Thyroid gland (tissue), 4 donors: Measurements from ENCODE around the gene VPS35. TPM values are rescaled to one million over a fixed set of nuclear protein-coding genes. Genes with fewer than 3 reads are reported as not detected.

ENCODE experiments used
- DNase-seq, 2 donors: peaks; one replicate each; pipeline ENCODE4 v3.0.0-alpha.2; 2019
- H3K27ac ChIP-seq, 3 donors: fragments of 200-600 bp; sonication (generic); 1 replicate in 2 of 3; 2 replicates in 1 of 3; pipeline ENCODE4 v1.5.1; 2016 to 2019; ENCODE audit warnings: mild to moderate bottlenecking in 1 of 3, moderate library complexity in 1 of 3
- H3K27me3 ChIP-seq: fragments of 200-600 bp; sonication (generic); one replicate; pipeline ENCODE4 v1.5.1; 2019
- H3K36me3 ChIP-seq, 2 donors: fragments of 200-600 bp; sonication (generic); one replicate each; pipeline ENCODE4 v1.5.1; 2016 to 2019
- H3K4me1 ChIP-seq, 2 donors: fragments of 200-600 bp; sonication (generic); one replicate each; pipeline ENCODE4 v1.5.1; 2017 to 2019
- H3K4me3 ChIP-seq, 3 donors: fragments of 200-600 bp; sonication (generic); replicated peaks in 1 of 3; 1 replicate in 2 of 3; 2 replicates in 1 of 3; pipeline ENCODE4 v1.5.1; 2016; ENCODE audit warnings: mild to moderate bottlenecking in 1 of 3
- H3K9me3 ChIP-seq: fragments of 200-600 bp; sonication (generic); one replicate; pipeline ENCODE4 v1.5.1; 2017
- POLR2A ChIP-seq, 2 donors: fragments of 450-650 bp; IDR thresholded peaks; one replicate each; pipeline ENCODE4 v1.6.1; 2017; ENCODE audit warnings: antibody characterized with exemption in 2 of 2, mild to moderate bottlenecking in 2 of 2, moderate library complexity in 1 of 2
- WGBS, 2 donors: methylation state at CpG; one replicate each; pipeline ENCODE4 v1.1.5; 2017; 5-methylcytosine and 5-hydroxymethylcytosine counted together
- intact Hi-C: fragments of 100-400 bp; cut with DNase I; formaldehyde crosslinking; loops from one replicate; pipeline ENCODE4 v1.15.1; 2023
- total RNA-seq, 4 donors: library from RNA; depleted of rRNA; stranded (reverse); fragments of >200 nt; gene quantifications; one replicate each; pipeline ENCODE4 v1.2.3, GENCODE V29; 2016
- TF ChIP-seq, protein P1 (sequence below), 6 experiments: fragments of 200-600 bp in 3 of 6; fragments of 450-650 bp in 3 of 6; sonication (generic) in 3 of 6; IDR thresholded peaks; one replicate each; pipeline ENCODE4 v1.5.1; 2016 to 2019; ENCODE audit warnings: antibody characterized with exemption in 6 of 6, mild to moderate bottlenecking in 2 of 6, inconsistent platforms in 1 of 6, moderate library complexity in 1 of 6

Gene VPS35
- total RNA-seq, 4 donors from 2014 or later: 52.8 to 71.6 (median 62.6) TPM

DNA sequence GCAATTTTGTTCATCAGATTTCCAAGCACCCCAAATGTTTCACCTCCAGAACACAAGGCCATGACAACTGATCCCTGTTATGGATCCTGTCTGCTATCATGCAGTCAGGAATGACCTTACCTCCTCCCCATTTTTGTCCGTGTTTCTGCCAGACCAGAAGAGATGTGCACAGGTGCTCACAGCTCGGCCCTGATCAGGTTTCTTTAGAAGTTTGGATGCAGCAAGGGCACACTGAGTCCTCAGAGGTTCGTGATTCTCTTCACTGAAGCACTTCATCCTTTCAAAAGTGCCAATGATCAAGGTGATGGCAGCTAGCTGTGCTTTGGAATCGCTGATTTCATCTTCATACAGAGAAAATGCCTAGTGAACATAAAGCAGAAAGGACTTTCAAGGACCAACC lies 26.9 kb downstream of the VPS35 start:
- TF ChIP-seq, protein P1, sequence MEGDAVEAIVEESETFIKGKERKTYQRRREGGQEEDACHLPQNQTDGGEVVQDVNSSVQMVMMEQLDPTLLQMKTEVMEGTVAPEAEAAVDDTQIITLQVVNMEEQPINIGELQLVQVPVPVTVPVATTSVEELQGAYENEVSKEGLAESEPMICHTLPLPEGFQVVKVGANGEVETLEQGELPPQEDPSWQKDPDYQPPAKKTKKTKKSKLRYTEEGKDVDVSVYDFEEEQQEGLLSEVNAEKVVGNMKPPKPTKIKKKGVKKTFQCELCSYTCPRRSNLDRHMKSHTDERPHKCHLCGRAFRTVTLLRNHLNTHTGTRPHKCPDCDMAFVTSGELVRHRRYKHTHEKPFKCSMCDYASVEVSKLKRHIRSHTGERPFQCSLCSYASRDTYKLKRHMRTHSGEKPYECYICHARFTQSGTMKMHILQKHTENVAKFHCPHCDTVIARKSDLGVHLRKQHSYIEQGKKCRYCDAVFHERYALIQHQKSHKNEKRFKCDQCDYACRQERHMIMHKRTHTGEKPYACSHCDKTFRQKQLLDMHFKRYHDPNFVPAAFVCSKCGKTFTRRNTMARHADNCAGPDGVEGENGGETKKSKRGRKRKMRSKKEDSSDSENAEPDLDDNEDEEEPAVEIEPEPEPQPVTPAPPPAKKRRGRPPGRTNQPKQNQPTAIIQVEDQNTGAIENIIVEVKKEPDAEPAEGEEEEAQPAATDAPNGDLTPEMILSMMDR (IDR thresholded peaks at IDR 0.05): no peak
- intact Hi-C loops: no loop called here
- 71 to 73% methylated on average over 4 of the region's 4 CpGs for WGBS, 2 donors

DNA sequence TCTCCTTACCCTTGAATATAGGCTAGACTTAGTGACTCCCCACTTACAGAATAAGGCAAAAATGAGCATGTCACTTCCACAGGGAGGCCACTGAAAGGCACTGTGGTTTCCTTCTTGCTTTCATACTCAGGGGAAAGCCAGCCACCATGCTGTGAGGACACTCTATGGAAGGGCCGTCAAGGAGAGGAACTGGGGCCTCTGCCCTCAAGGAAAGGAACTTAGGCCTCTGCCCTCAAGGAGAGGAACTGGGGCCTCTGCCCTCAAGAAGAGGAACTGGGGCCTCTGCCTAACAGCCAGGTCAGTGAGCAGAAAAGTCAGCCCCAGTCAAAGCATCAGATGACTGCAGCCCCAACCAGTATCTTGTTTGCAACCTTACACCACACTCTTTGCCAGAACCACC lies 30.1 kb downstream of the VPS35 start:
- Histone ChIP-seq H3K9me3 (no peaks in the 10 kb centered on the region), H3K27me3 (no peaks in the 10 kb centered on the region), H3K4me3 (no peak overlapping the region), H3K36me3 (peaks cover 36 to 39% of the 10 kb centered on the region in 2 donors), H3K27ac (no peak overlapping the region), H3K4me1 (no peaks in the 10 kb centered on the region)
- TF ChIP-seq, protein P1 (IDR thresholded peaks at IDR 0.05): no peak
- TF ChIP-seq POLR2A (IDR thresholded peaks at IDR 0.05): no peak
- intact Hi-C loops: no loop called here
- DNase-seq: peak in 1 of 2 donors; percentile 3
- 60 to 67% methylated on average over 1 of the region's 1 CpG for WGBS, 2 donors

More for the DNA sequence above, 26.9 kb downstream of the VPS35 start:
- Histone ChIP-seq H3K27ac (no peak overlapping the region), H3K9me3 (no peaks in the 10 kb centered on the region), H3K4me1 (no peaks in the 10 kb centered on the region), H3K27me3 (no peaks in the 10 kb centered on the region), H3K4me3 (no peak overlapping the region), H3K36me3 (peaks cover 38 to 39% of the 10 kb centered on the region in 2 donors)
- DNase-seq: no peak

DNA sequence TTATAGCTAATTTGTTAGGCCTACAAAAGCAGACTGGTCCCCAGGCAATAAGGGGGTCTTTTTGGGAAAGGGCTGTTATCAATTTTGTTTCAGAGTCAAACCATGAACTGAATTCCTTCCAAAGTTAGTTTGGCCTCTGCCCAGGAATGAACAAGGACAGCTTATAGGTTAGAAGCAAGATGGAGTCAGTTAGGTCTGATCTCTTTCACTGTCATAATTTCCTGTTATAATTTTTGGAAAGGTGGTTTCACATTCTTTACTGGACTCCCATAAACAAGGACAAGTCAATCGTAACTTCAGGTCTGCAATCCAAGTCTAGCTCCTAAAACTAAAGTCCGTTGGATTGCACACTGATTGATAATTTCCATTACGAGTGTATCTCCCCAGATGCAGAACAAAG lies 37.7 kb downstream of the VPS35 start:
- Histone ChIP-seq H3K4me3 (no peak overlapping the region), H3K27me3 (no peaks in the 10 kb centered on the region), H3K27ac (no peak overlapping the region), H3K4me1 (no peaks in the 10 kb centered on the region), H3K36me3 (no peaks in the 10 kb centered on the region), H3K9me3 (no peaks in the 10 kb centered on the region)
- DNase-seq: no peak
- TF ChIP-seq, protein P1 (IDR thresholded peaks at IDR 0.05): no peak
- no peak for TF ChIP-seq POLR2A (IDR thresholded peaks at IDR 0.05)
- WGBS, 2 donors: 89 to 94% methylated on average over 3 of the region's 3 CpGs
- intact Hi-C loops: no loop called here

DNA sequence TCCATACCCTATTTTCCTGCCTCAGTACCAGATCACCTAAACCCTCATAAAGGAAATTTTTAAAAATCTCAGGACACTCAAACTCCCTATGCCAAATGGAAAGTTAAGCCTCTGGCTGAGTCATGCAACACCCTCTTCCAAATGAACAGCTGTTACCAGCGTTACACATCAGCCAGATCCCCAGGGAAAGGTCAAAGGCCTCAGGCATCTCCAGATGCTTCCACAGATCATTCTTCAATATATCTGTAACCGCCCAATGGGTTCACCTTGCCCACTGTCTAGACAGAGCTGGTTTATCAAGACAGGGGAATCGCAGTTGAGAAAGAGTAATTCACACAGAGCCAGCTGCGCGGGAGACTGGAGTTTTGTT lies 38.7 kb downstream of the VPS35 start:
- DNase-seq: no peak
- 91 to 92% methylated on average over 5 of the region's 5 CpGs for WGBS, 2 donors
- H3K4me3 ChIP-seq: no peak overlapping the region
- no peaks in the 10 kb centered on the region for H3K27me3 ChIP-seq
- peak overlapping the region in 1 of 3 donors; percentile 26 for H3K27ac ChIP-seq
- TF ChIP-seq, protein P1 (IDR thresholded peaks at IDR 0.05): no peak
- TF ChIP-seq POLR2A (IDR thresholded peaks at IDR 0.05): no peak
- no peaks in the 10 kb centered on the region for H3K36me3 ChIP-seq
- no peaks in the 10 kb centered on the region for H3K4me1 ChIP-seq
- intact Hi-C loops: no loop called here
- H3K9me3 ChIP-seq: no peaks in the 10 kb centered on the region

DNA sequence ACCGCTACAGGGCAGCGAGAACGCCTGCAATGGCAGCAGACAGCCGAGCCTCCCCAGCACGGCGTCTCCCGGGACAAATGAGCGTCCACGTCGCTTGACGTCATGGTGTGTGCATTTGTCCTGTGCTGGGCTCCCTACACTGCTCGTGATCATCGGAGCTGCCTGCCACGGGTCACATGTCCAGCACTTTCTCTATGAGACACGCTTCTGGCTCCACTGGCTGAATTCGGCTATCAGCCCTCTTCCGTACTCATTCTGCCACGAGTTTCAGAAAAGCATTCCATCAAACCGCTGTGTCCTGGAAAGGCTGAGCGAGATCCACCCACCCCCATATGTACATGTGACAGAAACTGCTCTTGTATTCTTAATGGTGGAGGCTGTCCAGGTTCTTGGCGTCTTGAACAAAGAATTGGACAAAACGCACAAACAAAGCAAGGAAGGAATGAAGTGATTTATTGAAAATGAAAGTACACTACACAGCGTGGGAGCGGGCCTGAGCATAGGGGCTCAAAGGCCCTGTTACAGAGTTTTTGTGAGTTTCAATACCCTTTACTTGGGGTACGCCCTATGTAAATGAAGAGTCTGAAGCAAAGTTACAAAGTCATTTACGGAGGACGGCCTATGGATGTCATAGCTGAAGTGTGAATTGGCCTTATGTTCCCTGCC lies 39.3 kb downstream of the VPS35 start:
- WGBS, 2 donors: 87 to 89% methylated on average over 27 of the region's 27 CpGs
- Histone ChIP-seq H3K4me1 (no peaks in the 10 kb centered on the region), H3K9me3 (no peaks in the 10 kb centered on the region), H3K27me3 (no peaks in the 10 kb centered on the region), H3K36me3 (no peaks in the 10 kb centered on the region), H3K4me3 (no peak overlapping the region), H3K27ac (peak overlapping the region in 1 of 3 donors; percentile 26)
- DNase-seq: no peak
- intact Hi-C loops: no loop called here
- no peak for TF ChIP-seq POLR2A (IDR thresholded peaks at IDR 0.05)
- TF ChIP-seq, protein P1 (IDR thresholded peaks at IDR 0.05): no peak
